ENCODE data around the gene TCF7L1. TPM values are rescaled to one million over a fixed set of nuclear protein-coding genes. Genes with fewer than 3 reads are reported as not detected.

TCF7L1 gene
- polyA plus RNA-seq, 1 donor from 2014 or later: not detected

GRCh38 chr2:85251070-85251616, 118.0 kb downstream of the TCF7L1 start:
- H3K4me3 ChIP-seq (ENCODE audit: low read length): no peak overlapping the region
- no peak overlapping the region for H3K9ac ChIP-seq (ENCODE audit: low read length)
- no peak overlapping the region for H3K27ac ChIP-seq (ENCODE audit: low read length)
- no peak overlapping the region for H3K4me2 ChIP-seq (ENCODE audit: low read length)
- H2AFZ ChIP-seq (ENCODE audit: low read depth, low read length): no peak overlapping the region
- H3K79me2 ChIP-seq (replicated peaks; ENCODE audit: insufficient read depth, low read length): no peaks in the 10 kb centered on the region
- H4K20me1 ChIP-seq (ENCODE audit: insufficient read depth): no peaks in the 10 kb centered on the region
- no peaks in the 10 kb centered on the region for H3K36me3 ChIP-seq (ENCODE audit: insufficient read depth, low read length)
- no peaks in the 10 kb centered on the region for H3K9me2 ChIP-seq (ENCODE audit: insufficient read depth, low read length)
- no peaks in the 10 kb centered on the region for H3K9me3 ChIP-seq (ENCODE audit: low read length)
- H3K27me3 ChIP-seq (ENCODE audit: insufficient read depth, low read depth, low read length): no peaks in the 10 kb centered on the region
- TF ChIP-seq EZH2 (IDR thresholded peaks at IDR 0.05; ENCODE audit: borderline replicate concordance, insufficient read depth, low read length, poor library complexity, severe bottlenecking): no peak
- TF ChIP-seq MXI1 (conservative IDR thresholded peaks at IDR 0.05; ENCODE audit: poor library complexity, severe bottlenecking): no peak
- no peak for TF ChIP-seq SMC3 (conservative IDR thresholded peaks at IDR 0.05; ENCODE audit: poor library complexity)
- no peak for TF ChIP-seq TAF1 (IDR thresholded peaks at IDR 0.05; ENCODE audit: low read depth)
- no peak for TF ChIP-seq RAD21 (conservative IDR thresholded peaks at IDR 0.05)
- TF ChIP-seq, protein P1, sequence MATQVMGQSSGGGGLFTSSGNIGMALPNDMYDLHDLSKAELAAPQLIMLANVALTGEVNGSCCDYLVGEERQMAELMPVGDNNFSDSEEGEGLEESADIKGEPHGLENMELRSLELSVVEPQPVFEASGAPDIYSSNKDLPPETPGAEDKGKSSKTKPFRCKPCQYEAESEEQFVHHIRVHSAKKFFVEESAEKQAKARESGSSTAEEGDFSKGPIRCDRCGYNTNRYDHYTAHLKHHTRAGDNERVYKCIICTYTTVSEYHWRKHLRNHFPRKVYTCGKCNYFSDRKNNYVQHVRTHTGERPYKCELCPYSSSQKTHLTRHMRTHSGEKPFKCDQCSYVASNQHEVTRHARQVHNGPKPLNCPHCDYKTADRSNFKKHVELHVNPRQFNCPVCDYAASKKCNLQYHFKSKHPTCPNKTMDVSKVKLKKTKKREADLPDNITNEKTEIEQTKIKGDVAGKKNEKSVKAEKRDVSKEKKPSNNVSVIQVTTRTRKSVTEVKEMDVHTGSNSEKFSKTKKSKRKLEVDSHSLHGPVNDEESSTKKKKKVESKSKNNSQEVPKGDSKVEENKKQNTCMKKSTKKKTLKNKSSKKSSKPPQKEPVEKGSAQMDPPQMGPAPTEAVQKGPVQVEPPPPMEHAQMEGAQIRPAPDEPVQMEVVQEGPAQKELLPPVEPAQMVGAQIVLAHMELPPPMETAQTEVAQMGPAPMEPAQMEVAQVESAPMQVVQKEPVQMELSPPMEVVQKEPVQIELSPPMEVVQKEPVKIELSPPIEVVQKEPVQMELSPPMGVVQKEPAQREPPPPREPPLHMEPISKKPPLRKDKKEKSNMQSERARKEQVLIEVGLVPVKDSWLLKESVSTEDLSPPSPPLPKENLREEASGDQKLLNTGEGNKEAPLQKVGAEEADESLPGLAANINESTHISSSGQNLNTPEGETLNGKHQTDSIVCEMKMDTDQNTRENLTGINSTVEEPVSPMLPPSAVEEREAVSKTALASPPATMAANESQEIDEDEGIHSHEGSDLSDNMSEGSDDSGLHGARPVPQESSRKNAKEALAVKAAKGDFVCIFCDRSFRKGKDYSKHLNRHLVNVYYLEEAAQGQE (IDR thresholded peaks at IDR 0.05; ENCODE audit: borderline replicate concordance): no peak
- TF ChIP-seq EP300 (conservative IDR thresholded peaks at IDR 0.05; ENCODE audit: poor library complexity, severe bottlenecking): no peak
- no peaks in the 10 kb centered on the region for H3F3A ChIP-seq (ENCODE audit: insufficient read depth, low read length, poor library complexity, severe bottlenecking)

DNA sequence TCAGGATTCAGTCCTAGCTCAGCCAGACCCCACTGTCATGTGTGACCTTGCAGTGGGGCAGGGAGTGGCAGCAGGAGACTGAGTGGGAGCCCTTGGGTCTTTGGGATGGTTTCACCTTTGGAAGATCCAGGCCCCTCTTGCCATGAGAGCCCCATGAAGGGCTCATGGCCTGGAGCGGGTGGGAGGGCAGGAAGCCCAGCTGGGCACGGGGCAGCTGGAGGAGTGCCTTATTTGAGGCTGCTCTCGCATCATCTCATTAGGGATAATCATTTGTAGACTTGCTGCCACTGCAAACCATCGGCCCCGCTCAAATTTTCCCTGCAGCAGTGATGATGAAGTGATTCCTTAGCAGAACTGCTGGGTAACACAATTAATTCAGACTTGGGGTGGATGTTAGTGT, 120.7 kb downstream of the TCF7L1 start:
- H4K20me1 ChIP-seq (ENCODE audit: insufficient read depth): no peaks in the 10 kb centered on the region
- no peak overlapping the region for H3K4me3 ChIP-seq (ENCODE audit: low read length)
- no peak overlapping the region for H3K4me2 ChIP-seq (ENCODE audit: low read length)
- H3K27ac ChIP-seq (ENCODE audit: low read length): no peak overlapping the region
- H3K27me3 ChIP-seq (ENCODE audit: insufficient read depth, low read depth, low read length): no peaks in the 10 kb centered on the region
- H3K36me3 ChIP-seq (ENCODE audit: insufficient read depth, low read length): no peaks in the 10 kb centered on the region
- no peaks in the 10 kb centered on the region for H3F3A ChIP-seq (ENCODE audit: insufficient read depth, low read length, poor library complexity, severe bottlenecking)
- H3K9me2 ChIP-seq (ENCODE audit: insufficient read depth, low read length): no peaks in the 10 kb centered on the region
- no peak overlapping the region for H2AFZ ChIP-seq (ENCODE audit: low read depth, low read length)
- no peak overlapping the region for H3K9ac ChIP-seq (ENCODE audit: low read length)
- H3K79me2 ChIP-seq (replicated peaks; ENCODE audit: insufficient read depth, low read length): no peaks in the 10 kb centered on the region
- TF ChIP-seq TAF1 (IDR thresholded peaks at IDR 0.05; ENCODE audit: low read depth) (no peak), EZH2 (IDR thresholded peaks at IDR 0.05; ENCODE audit: borderline replicate concordance, insufficient read depth, low read length, poor library complexity, severe bottlenecking) (no peak), MXI1 (conservative IDR thresholded peaks at IDR 0.05; ENCODE audit: poor library complexity, severe bottlenecking) (no peak), EP300 (conservative IDR thresholded peaks at IDR 0.05; ENCODE audit: poor library complexity, severe bottlenecking) (no peak), POLR2AphosphoS5 (IDR thresholded peaks at IDR 0.05) (no peak), RAD21 (conservative IDR thresholded peaks at IDR 0.05) (no peak), SMC3 (conservative IDR thresholded peaks at IDR 0.05; ENCODE audit: poor library complexity) (no peak)
- TF ChIP-seq, protein P1 (IDR thresholded peaks at IDR 0.05; ENCODE audit: borderline replicate concordance): no peak
- TF ChIP-seq, protein P2, sequence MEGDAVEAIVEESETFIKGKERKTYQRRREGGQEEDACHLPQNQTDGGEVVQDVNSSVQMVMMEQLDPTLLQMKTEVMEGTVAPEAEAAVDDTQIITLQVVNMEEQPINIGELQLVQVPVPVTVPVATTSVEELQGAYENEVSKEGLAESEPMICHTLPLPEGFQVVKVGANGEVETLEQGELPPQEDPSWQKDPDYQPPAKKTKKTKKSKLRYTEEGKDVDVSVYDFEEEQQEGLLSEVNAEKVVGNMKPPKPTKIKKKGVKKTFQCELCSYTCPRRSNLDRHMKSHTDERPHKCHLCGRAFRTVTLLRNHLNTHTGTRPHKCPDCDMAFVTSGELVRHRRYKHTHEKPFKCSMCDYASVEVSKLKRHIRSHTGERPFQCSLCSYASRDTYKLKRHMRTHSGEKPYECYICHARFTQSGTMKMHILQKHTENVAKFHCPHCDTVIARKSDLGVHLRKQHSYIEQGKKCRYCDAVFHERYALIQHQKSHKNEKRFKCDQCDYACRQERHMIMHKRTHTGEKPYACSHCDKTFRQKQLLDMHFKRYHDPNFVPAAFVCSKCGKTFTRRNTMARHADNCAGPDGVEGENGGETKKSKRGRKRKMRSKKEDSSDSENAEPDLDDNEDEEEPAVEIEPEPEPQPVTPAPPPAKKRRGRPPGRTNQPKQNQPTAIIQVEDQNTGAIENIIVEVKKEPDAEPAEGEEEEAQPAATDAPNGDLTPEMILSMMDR (IDR thresholded peaks at IDR 0.05; ENCODE audit: poor library complexity, severe bottlenecking): no peak
- H3K9me3 ChIP-seq (ENCODE audit: low read length): no peaks in the 10 kb centered on the region
